Hindlimb muscle (tissue), 1 donor: Measurements from ENCODE around the gene DPRX. TPM values are rescaled to one million over a fixed set of nuclear protein-coding genes. Genes with fewer than 3 reads are reported as not detected.
"Not testable (repeated sequence)": the region's sequence is repeated elsewhere in the genome, so short reads cannot be mapped to it uniquely, and the experiment has no call there.

Experiments used
- DNase-seq: peaks from one replicate; pipeline ENCODE4 v3.0.0-alpha.2; 2013
- polyA plus RNA-seq: library from polyadenylated mRNA; unstranded; fragments of 120-200 nt; gene quantifications from one replicate; pipeline ENCODE4 v1.2.1, GENCODE V29; 2013; ENCODE audit not compliant: insufficient read length

Gene DPRX
- polyA plus RNA-seq, 1 donor: not detected

- no peak for DNase-seq
Measured at GRCh38 chr19:53647350-53647749, 15.6 kb downstream of the DPRX start.

- DNase-seq: no peak
Measured at GRCh38 chr19:53647792-53648191, 16.0 kb downstream of the DPRX start.

DNA sequence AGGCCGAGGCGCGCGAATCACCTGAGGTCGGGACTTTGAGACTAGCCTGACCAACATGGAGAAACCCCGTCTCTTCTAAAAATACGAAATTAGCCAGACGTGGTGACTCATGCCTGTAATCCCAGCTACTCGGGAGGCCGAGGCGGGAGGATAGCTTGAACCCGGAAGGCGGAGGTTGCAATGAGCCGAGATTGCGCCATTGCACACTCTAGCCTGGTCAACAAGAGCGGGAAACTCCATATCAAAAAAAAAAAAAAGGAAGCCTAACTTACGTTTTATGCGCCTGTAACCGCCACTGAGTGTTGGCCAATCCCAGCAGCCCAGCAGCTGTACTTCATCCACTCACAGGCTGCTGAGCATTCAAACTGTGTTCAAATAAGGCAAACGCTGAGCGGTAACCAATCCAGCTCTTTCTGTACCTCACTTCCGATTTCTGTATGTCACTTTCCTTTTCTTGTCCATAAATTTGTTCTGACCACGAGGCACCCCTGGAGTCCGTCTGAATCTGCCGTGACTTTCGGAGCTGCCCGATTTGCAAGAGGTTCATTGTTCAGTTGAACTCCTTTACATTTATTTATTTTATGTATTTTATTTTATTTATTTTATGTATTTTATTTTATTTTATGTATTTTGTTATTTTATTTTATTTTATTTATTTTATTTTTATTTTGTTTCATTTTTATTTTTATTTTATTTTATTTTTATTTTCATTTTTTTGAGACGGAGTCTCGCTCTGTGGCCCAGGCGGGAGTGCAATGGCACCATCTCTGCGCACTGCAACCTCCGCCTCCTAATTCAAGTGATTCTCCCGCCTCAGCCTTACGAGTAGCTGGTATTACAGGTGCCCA lies 18.2 kb downstream of the DPRX start:
- no peak for DNase-seq

GRCh38 chr19:53652476-53652875 lies 20.7 kb downstream of the DPRX start:
- DNase-seq: no peak

DNA sequence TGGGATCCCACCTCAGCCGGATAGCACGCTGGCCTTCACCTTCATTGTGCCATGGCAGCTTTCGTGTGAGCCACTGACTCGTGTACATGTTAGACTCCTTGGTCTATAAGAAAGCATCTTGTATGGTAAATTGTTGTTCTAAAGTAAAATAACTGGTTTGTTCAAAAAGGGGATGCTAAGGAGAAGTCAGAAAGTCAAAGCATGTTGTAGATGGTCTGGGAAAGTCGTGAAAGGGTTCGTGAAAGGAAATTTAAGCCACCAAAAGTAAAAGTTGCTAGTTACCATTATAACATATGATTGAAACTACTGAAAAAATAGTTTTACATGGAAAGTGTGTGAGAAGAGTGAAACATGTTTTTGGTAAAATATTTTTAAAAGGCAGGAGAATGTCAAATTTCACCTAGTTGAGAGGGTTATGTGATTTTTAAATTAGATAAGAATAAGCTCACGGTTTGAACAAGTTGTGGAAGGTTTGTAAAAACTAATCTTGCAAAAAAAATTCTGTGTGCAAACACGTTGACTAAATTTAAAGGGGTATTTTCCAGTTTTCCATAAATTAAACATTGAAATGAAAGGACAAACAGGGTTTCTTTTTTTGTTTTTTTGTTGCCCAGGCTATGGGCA lies 23.4 kb downstream of the DPRX start:
- no peak for DNase-seq

DNA sequence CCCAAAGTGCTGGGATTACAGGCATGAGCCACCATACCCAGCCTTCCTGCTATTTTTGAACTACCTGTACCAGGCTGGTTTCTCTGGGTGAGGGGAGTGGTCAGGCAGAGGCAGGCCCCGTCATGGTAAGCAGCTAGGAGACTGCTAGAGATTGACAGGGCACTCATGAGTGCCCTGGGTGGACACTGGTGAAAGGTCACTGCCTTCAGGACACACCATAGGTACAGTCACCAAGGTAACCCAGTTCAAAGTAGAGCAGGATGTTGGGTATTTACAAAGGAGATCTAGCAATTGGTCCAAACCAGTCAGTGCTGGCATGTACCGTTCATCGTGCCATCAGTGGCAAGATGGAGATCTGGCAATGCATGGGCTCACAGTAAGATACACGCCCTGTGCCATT lies 25.5 kb downstream of the DPRX start:
- no peak for DNase-seq

DNA sequence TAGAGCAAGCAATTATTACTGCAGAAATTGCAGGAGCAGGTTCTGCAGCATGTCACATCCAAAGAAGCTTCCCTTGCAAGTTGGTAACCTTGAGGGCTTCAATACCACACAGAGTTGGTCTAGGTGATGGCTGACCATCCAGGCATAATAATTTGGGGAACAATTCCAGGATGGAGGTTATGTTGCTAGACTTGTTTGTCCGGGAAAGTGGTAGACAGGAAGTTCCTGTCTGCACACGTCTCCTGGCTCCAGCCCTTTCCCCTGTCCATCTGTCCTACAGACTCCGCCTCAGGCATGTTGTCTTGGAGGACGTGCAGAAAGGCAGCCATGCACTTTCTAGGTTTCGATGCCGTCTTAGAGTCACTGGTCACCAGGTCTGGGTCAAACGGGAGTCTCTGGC lies 26.0 kb downstream of the DPRX start:
- no peak for DNase-seq

DNA sequence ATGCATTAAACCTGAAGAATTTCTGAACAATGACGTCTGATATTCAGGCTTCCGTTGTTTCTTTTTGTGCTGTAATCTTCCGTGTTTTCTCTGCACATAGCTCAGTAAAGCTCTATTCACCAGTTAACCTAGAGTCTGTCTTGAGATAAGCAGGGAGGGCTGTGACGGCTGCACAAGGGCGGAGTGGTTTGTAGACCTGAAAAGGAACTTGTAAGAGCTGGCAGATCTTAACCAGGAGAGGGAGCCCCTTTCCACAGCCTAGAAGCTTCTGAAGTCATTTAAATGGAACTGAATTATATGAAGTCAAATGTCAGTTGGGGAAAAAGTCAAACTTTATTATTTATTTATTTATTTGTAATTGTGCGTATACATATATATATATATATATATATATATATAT lies 27.5 kb downstream of the DPRX start:
- DNase-seq: peak; percentile 11

DNA sequence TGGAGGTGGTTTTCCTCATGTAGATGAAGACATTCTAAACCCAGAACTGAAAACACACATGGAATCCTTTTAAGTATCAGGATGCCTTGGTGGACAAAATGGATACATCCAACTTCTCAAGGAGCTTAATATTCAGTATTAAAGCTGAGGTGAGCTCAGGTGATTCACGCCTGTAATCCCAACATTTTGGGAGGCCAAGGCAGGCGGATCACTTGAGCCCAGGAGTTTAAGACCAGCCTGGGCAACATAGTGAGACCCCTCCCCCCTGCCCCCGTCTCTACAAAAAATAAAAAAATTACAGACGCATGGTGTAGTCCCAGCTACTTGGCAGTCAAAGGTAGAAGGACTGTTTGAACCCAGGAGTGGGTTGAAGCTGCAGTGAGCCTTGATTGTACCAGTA lies 28.8 kb downstream of the DPRX start:
- no peak for DNase-seq

DNA sequence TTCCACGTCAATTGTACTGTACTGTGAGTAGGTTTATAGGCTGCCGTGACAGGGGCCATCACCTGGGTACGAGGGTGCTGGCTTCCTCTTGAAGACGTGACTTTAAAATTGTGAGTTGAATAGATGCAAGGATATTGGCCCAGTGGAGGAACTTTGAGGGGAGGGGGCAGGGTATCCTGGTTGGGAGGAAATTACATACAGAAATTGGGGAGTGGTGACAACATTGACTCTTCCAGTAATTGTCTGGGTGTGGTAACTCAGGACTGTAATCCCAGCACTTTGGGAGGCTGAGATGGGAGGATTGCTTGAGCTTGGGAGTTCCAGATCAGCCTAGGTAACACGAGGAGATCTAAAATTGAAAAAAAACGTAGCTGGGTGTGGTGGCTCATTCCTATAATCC lies 30.4 kb downstream of the DPRX start:
- no peak for DNase-seq

- no peak for DNase-seq
Measured at GRCh38 chr19:53664152-53664551, 32.4 kb downstream of the DPRX start.

GRCh38 chr19:53664760-53665159 lies 33.0 kb downstream of the DPRX start:
- DNase-seq: no peak

DNA sequence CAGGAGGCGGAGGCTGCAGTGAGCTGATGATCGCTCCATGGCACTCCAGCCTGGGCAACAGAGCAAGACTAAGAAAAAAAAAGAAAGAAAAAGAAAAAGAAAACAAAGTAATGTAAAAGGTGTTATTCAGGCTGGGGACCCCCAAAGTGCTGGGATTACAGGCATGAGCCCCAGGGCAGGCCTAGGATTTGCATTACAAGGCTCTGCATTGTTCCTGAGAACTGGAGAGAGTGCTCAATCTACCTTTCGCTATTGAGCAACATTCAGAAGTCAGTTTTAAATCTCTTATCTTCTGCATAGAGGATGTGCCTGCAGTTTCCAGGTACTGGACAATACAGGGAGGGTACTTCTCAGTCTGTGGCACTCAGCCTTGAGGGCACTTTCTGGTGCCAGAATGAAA lies 34.5 kb downstream of the DPRX start:
- not testable (repeated sequence) for DNase-seq

GRCh38 chr19:53668804-53669203 lies 37.0 kb downstream of the DPRX start:
- not testable (repeated sequence) for DNase-seq

DNA sequence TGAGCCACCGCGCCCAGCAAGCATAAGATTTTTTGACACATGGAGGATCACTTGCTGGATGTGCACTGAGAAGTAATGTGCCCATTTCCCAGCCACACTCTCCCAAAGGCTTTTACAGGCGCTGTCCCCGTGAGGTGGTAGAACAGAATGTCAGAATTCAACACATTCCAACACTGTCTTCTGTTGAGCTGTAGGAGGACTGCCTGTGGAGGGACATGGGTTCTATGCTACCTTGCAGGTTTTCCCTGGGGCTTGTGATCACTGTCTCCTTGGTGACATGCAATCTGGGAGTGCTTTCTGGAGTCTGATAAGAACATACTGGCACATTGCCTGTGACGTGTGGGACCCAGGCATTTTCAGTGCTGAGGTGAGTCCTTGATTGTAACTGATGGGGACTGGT lies 38.5 kb downstream of the DPRX start:
- no peak for DNase-seq

DNA sequence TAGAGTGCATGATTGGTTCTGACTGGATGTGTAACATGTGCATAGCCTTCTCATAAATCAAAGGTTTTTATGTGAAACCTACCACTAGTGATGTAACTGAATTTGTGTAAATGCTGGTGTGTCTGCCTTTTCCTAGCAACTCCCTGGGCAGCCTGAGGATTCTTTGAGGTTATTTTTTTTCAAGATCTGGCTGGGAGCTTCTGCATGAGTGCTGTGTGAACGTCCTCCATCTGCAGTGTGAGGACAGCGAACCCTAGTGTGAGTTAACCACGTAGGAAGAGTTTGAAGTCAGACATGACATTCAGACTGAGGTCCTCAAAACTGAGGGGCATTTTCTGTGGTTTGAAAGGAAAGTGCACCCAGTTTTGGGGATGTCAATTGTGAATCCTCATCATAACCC lies 39.9 kb downstream of the DPRX start:
- no peak for DNase-seq

Other genes with a start within 250 kb of the DPRX start
- 8.8 TPM for gene ZNF765, start 236.8 kb upstream of the DPRX start, polyA plus RNA-seq
- gene ZNF761, start 200.0 kb upstream of the DPRX start, polyA plus RNA-seq: 7.8 TPM
- 2.6 TPM for gene ZNF813, start 164.3 kb upstream of the DPRX start, polyA plus RNA-seq
- gene ZNF331, start 93.9 kb upstream of the DPRX start, polyA plus RNA-seq: 12.8 TPM
- gene NLRP12, start 192.3 kb downstream of the DPRX start, polyA plus RNA-seq: 0.46 TPM
- gene MYADM, start 235.9 kb downstream of the DPRX start, polyA plus RNA-seq: 184 TPM